ENCODE data around the gene STAM2.
A peak's percentile ranks its signal among the peaks of the same experiment; 100 is the strongest.
"Not testable (repeated sequence)": the region's sequence is repeated elsewhere in the genome, so short reads cannot be mapped to it uniquely, and the experiment has no call there.

The STAM2 gene

DNA sequence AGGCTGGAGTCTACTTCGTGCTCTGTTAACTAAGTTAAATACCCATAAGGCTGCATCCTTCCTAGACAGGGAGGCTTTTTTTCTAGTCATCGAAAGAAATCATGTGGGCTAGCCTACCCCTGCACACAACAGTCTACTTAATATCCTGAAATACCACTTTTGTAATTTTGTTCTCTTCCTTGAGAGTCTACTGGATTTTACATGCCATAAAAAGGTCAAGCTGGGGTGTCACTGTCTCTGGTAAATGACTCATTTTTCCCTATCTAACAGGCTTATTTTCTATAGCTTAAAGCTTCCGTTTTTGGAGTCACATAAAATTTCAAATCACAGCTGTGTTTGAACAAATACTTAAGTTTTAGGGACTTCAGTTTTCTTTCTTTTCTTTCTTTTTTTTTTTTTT is 10.7 kb upstream of the STAM2 start:
- peaks cover 54 to 64% of the 10 kb centered on the region in 2 donors for H3K27me3 Mint-ChIP-seq
- H3K36me3 Mint-ChIP-seq (ENCODE audit: insufficient read depth) = no peaks in the 10 kb centered on the region
- H3K9me3 Mint-ChIP-seq = no peaks in the 10 kb centered on the region
- DNase-seq (no peak), ATAC-seq (replicated peaks) (no peak)
- no peak overlapping the region for H3K27ac Mint-ChIP-seq
- no peak overlapping the region for H3K4me3 Mint-ChIP-seq
- no peaks in the 10 kb centered on the region for H3K4me1 Mint-ChIP-seq (ENCODE audit: low read depth in 2 of 2)

GRCh38 chr2:152183401-152184073 is 8.0 kb upstream of the STAM2 start:
- ATAC-seq (replicated peaks) = no peak
- no peak overlapping the region for H3K4me3 Mint-ChIP-seq

DNA sequence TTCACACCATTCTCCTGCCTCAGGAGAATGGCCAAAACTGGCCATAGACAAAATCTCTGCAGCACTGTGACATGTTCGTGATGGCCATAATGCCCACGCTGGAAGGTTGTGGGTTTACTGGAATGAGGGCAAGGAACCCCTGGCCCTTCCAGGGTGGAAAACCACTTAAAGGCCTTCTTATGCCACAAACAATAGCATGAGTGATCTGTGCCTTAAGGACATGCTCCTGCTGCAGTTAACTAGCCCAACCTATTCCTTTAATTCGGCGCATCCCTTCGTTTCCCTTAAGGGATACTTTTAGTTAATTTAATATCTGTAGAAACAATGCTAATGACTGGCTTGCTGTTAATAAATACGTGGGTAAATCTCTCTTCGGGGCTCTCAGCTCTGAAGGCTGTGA is 2.1 kb upstream of the STAM2 start:
- not testable (repeated sequence) for DNase-seq; H3K27ac Mint-ChIP-seq; H3K36me3 Mint-ChIP-seq (ENCODE audit: insufficient read depth); H3K9me3 Mint-ChIP-seq; H3K4me3 Mint-ChIP-seq; ATAC-seq (replicated peaks)
- Mint-ChIP-seq H3K4me1 (ENCODE audit: low read depth in 2 of 2) (peaks cover 14 to 18% of the 10 kb centered on the region in 2 donors), H3K27me3 (peaks cover 19 to 25% of the 10 kb centered on the region in 2 donors)

More at GRCh38 chr2:152183401-152184073, 8.0 kb upstream of the STAM2 start:
- Mint-ChIP-seq H3K27me3 (peaks cover 63 to 67% of the 10 kb centered on the region in 2 donors), H3K9me3 (no peaks in the 10 kb centered on the region), H3K36me3 (ENCODE audit: insufficient read depth) (no peaks in the 10 kb centered on the region), H3K4me1 (ENCODE audit: low read depth in 2 of 2) (no peaks in the 10 kb centered on the region), H3K27ac (no peak overlapping the region)
- no peak for DNase-seq

GRCh38 chr2:152176113-152176714 is 651 bp upstream of the STAM2 start:
- H3K36me3 Mint-ChIP-seq (ENCODE audit: insufficient read depth) = peaks cover 9% of the 10 kb centered on the region
- H3K27me3 Mint-ChIP-seq = peaks cover 6 to 21% of the 10 kb centered on the region in 2 donors
- H3K9me3 Mint-ChIP-seq = no peaks in the 10 kb centered on the region
- ATAC-seq (replicated peaks) (peak; percentile 3), DNase-seq (no peak)
- H3K4me3 Mint-ChIP-seq = peak overlapping the region; percentile 98 to 99
- peak overlapping the region; percentile 100 for H3K27ac Mint-ChIP-seq
- peaks cover 22 to 26% of the 10 kb centered on the region in 2 donors for H3K4me1 Mint-ChIP-seq (ENCODE audit: low read depth in 2 of 2)

DNA sequence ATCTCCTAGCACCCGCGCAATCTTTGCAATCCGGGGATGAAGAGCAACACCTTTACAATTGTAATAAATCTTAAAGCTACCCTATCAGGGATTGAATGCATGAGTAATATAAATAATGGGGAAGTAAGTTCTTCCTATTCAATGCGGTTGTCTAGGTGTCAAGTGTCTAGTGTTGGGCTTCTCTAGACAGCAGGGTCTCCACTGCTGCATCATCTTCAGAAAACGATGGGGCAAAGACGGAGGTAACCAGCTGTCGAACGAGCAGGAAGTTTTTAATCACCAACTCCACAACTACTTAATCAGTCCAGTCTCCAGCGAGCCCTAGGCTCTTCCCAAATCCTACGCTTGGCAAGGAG is 573 bp downstream of the STAM2 start:
- H3K9me3 Mint-ChIP-seq = no peaks in the 10 kb centered on the region
- DNase-seq (no peak), ATAC-seq (replicated peaks) (peak; percentile 21)

DNA sequence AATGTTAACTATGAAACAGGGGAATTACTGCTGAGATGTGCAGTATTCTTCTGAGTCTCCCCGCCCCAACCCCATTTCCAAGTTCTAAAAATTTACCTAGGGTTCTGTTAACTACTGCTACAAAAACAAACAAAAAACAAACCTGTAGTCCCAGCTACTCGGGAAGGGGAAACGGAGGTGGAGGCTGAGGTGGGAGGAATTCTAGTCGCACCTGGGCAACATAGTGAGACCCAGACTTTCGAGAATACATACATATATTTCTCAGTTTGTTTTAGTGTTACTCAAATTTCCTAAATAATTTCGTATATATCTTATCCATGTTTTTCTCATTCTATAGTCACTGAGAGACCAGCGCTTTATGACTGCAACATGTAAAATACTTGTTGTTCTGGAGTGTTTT is 989 bp downstream of the STAM2 start:
- H3K36me3 Mint-ChIP-seq (ENCODE audit: insufficient read depth) = peaks cover 9% of the 10 kb centered on the region
- DNase-seq = no peak
- peak overlapping the region; percentile 100 for H3K27ac Mint-ChIP-seq
- H3K4me1 Mint-ChIP-seq (ENCODE audit: low read depth in 2 of 2) = peaks cover 23 to 35% of the 10 kb centered on the region in 2 donors
- H3K9me3 Mint-ChIP-seq = no peaks in the 10 kb centered on the region
- H3K27me3 Mint-ChIP-seq = peaks cover 0 to 7% of the 10 kb centered on the region in 2 donors
- peak overlapping the region; percentile 98 to 99 for H3K4me3 Mint-ChIP-seq
- no peak for ATAC-seq (replicated peaks)

More for the DNA sequence above, 573 bp downstream of the STAM2 start:
- Mint-ChIP-seq H3K4me3 (peak overlapping the region; percentile 98 to 99), H3K36me3 (ENCODE audit: insufficient read depth) (peaks cover 9% of the 10 kb centered on the region), H3K27me3 (peaks cover 0 to 11% of the 10 kb centered on the region in 2 donors), H3K27ac (peak overlapping the region; percentile 100), H3K4me1 (ENCODE audit: low read depth in 2 of 2) (peaks cover 22 to 31% of the 10 kb centered on the region in 2 donors)

- DNase-seq (no peak), ATAC-seq (replicated peaks) (no peak)
- Mint-ChIP-seq H3K4me3 (peak overlapping the region; percentile 98 to 99), H3K27me3 (peaks cover 0 to 6% of the 10 kb centered on the region in 2 donors), H3K9me3 (no peaks in the 10 kb centered on the region), H3K36me3 (ENCODE audit: insufficient read depth) (peaks cover 12% of the 10 kb centered on the region), H3K4me1 (ENCODE audit: low read depth in 2 of 2) (peaks cover 27 to 40% of the 10 kb centered on the region in 2 donors), H3K27ac (peak overlapping the region in 1 of 2 donors; percentile 100)
Measured at GRCh38 chr2:152173831-152174230, 1.7 kb downstream of the STAM2 start.

GRCh38 chr2:152172201-152172785 is 3.3 kb downstream of the STAM2 start:
- not testable (repeated sequence) for ATAC-seq (replicated peaks); DNase-seq; H3K9me3 Mint-ChIP-seq; H3K27me3 Mint-ChIP-seq
- H3K27ac Mint-ChIP-seq = peak overlapping the region; percentile 69 to 87
- H3K4me1 Mint-ChIP-seq (ENCODE audit: low read depth in 2 of 2) = peaks cover 29 to 52% of the 10 kb centered on the region in 2 donors
- H3K36me3 Mint-ChIP-seq (ENCODE audit: insufficient read depth) = peaks cover 12% of the 10 kb centered on the region
- peak overlapping the region in 1 of 2 donors; percentile 15 for H3K4me3 Mint-ChIP-seq

GRCh38 chr2:152171718-152172117 is 3.8 kb downstream of the STAM2 start:
- Mint-ChIP-seq H3K27ac (peak overlapping the region; percentile 69 to 87), H3K9me3 (no peaks in the 10 kb centered on the region), H3K4me3 (peak overlapping the region in 1 of 2 donors; percentile 15), H3K36me3 (ENCODE audit: insufficient read depth) (peaks cover 12% of the 10 kb centered on the region), H3K27me3 (no peaks in the 10 kb centered on the region), H3K4me1 (ENCODE audit: low read depth in 2 of 2) (peaks cover 33 to 58% of the 10 kb centered on the region in 2 donors)
- DNase-seq (no peak), ATAC-seq (replicated peaks) (no peak)

GRCh38 chr2:152169158-152169557 is 6.4 kb downstream of the STAM2 start:
- ATAC-seq (replicated peaks); H3K4me3 Mint-ChIP-seq; H3K9me3 Mint-ChIP-seq; DNase-seq; H3K36me3 Mint-ChIP-seq (ENCODE audit: insufficient read depth); H3K27me3 Mint-ChIP-seq: not testable (repeated sequence)
- peak overlapping the region in 1 of 2 donors; percentile 46 for H3K27ac Mint-ChIP-seq
- H3K4me1 Mint-ChIP-seq (ENCODE audit: low read depth in 2 of 2) = peaks cover 30 to 62% of the 10 kb centered on the region in 2 donors

DNA sequence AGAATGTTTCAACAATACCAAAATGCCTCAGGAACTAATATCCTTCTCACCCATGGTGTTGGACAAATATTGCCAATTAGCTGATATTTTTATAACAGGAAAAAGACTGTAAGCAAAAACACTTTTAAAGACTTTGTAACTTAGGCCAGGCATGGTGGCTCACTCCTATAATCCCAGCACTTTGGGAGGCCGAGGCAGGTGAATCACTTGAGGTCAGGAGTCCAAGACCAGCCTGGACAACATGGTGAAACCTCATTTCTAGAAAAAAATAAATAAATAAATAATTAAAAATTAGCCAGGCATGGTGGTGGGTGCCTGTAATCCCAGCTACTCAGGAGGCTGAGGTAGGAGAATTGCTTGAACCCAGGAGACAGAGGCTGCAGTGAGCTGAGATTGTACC is 8.1 kb downstream of the STAM2 start:
- Mint-ChIP-seq H3K4me3 (peak overlapping the region in 1 of 2 donors; percentile 25), H3K27ac (peak overlapping the region in 1 of 2 donors; percentile 88), H3K4me1 (ENCODE audit: low read depth in 2 of 2) (peaks cover 28 to 61% of the 10 kb centered on the region in 2 donors)
- not testable (repeated sequence) for H3K36me3 Mint-ChIP-seq (ENCODE audit: insufficient read depth); H3K9me3 Mint-ChIP-seq; ATAC-seq (replicated peaks); DNase-seq; H3K27me3 Mint-ChIP-seq

- ATAC-seq (replicated peaks) (no peak), DNase-seq (no peak)
- no peaks in the 10 kb centered on the region for H3K9me3 Mint-ChIP-seq
- H3K36me3 Mint-ChIP-seq (ENCODE audit: insufficient read depth) = peaks cover 6% of the 10 kb centered on the region
- peak overlapping the region in 1 of 2 donors; percentile 25 for H3K4me3 Mint-ChIP-seq
- no peaks in the 10 kb centered on the region for H3K27me3 Mint-ChIP-seq
- H3K27ac Mint-ChIP-seq = peak overlapping the region; percentile 13 to 88
- H3K4me1 Mint-ChIP-seq (ENCODE audit: low read depth in 2 of 2) = peaks cover 27 to 57% of the 10 kb centered on the region in 2 donors
Measured at GRCh38 chr2:152167065-152167464, 8.5 kb downstream of the STAM2 start.

GRCh38 chr2:152166633-152167032 is 8.9 kb downstream of the STAM2 start:
- peaks cover 6% of the 10 kb centered on the region for H3K36me3 Mint-ChIP-seq (ENCODE audit: insufficient read depth)
- H3K27me3 Mint-ChIP-seq = no peaks in the 10 kb centered on the region
- H3K9me3 Mint-ChIP-seq = no peaks in the 10 kb centered on the region
- no peak overlapping the region for H3K4me3 Mint-ChIP-seq
- peaks cover 23 to 55% of the 10 kb centered on the region in 2 donors for H3K4me1 Mint-ChIP-seq (ENCODE audit: low read depth in 2 of 2)
- peak overlapping the region; percentile 13 to 88 for H3K27ac Mint-ChIP-seq
- ATAC-seq (replicated peaks) (no peak), DNase-seq (no peak)

Measured in effector memory CD8-positive, alpha-beta T cell (primary cell).